ENCODE data around the gene KATNB1. TPM values are rescaled to one million over a fixed set of nuclear protein-coding genes. Genes with fewer than 3 reads are reported as not detected.
"Not testable (repeated sequence)": the region's sequence is repeated elsewhere in the genome, so short reads cannot be mapped to it uniquely, and the experiment has no call there.

The KATNB1 gene
- total RNA-seq, 1 experiment from 2014 or later = 37.7 TPM

DNA sequence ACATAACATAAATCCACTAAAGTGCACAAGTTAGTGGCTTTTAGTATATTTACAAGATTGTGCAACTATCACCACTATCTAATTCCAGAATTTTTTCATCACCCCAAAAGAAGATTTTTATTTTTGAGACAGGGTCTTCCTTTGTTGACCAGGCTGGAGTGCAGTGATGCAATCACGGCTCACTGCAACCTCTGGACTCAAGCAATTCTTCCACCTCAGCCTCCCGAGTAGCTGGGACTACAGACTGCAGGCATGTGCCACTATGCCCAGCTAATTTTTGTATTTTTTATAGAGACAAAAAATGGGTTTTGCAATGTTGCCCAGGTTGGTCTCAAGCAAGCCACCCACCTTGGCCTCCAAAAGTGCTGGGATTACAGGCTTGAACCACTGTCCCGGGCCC, 25.9 kb upstream of the KATNB1 start:
- Histone ChIP-seq H3K9ac (ENCODE audit: low read length) (no peak overlapping the region), H4K20me1 (ENCODE audit: low read length) (no peaks in the 10 kb centered on the region), H3K4me1 (ENCODE audit: insufficient read depth, low read length) (no peaks in the 10 kb centered on the region), H3K27ac (ENCODE audit: low read length) (no peak overlapping the region), H2AFZ (ENCODE audit: low read length) (no peak overlapping the region), H3K4me2 (ENCODE audit: low read length) (no peak overlapping the region), H3K4me3 (ENCODE audit: low read length) (no peak overlapping the region), H3F3A (ENCODE audit: low read length, unreplicated experiment) (no peaks in the 10 kb centered on the region), H3K9me3 (ENCODE audit: low read length) (no peaks in the 10 kb centered on the region), H3K79me2 (ENCODE audit: low read length) (no peaks in the 10 kb centered on the region), H3K27me3 (ENCODE audit: low read length) (peaks cover 23% of the 10 kb centered on the region; the same call in 1 of the 2 replicates), H3K36me3 (ENCODE audit: low read depth, low read length) (no peaks in the 10 kb centered on the region), H3K9me2 (replicated peaks; ENCODE audit: low read length) (no peaks in the 10 kb centered on the region)
- no peak for TF ChIP-seq EZH2phosphoT487 (IDR thresholded peaks at IDR 0.05; ENCODE audit: borderline replicate concordance, low read length)
- TF ChIP-seq, protein P1, sequence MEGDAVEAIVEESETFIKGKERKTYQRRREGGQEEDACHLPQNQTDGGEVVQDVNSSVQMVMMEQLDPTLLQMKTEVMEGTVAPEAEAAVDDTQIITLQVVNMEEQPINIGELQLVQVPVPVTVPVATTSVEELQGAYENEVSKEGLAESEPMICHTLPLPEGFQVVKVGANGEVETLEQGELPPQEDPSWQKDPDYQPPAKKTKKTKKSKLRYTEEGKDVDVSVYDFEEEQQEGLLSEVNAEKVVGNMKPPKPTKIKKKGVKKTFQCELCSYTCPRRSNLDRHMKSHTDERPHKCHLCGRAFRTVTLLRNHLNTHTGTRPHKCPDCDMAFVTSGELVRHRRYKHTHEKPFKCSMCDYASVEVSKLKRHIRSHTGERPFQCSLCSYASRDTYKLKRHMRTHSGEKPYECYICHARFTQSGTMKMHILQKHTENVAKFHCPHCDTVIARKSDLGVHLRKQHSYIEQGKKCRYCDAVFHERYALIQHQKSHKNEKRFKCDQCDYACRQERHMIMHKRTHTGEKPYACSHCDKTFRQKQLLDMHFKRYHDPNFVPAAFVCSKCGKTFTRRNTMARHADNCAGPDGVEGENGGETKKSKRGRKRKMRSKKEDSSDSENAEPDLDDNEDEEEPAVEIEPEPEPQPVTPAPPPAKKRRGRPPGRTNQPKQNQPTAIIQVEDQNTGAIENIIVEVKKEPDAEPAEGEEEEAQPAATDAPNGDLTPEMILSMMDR (conservative IDR thresholded peaks at IDR 0.05; ENCODE audit: low read depth, low read length) = no peak
- TF ChIP-seq EZH2 (IDR thresholded peaks at IDR 0.05; ENCODE audit: low read length, unreplicated experiment) = no peak
- DNase-seq = no peak
- POLR2A ChIA-PET (ENCODE audit: unreplicated experiment) = no interaction called here
- intact Hi-C loops (cut with micrococcal nuclease) = no loop called here
- no TSS peak for BruUV-seq (replicated peaks)
- ATAC-seq = no peak
- CTCF ChIA-PET = no interaction called here

DNA sequence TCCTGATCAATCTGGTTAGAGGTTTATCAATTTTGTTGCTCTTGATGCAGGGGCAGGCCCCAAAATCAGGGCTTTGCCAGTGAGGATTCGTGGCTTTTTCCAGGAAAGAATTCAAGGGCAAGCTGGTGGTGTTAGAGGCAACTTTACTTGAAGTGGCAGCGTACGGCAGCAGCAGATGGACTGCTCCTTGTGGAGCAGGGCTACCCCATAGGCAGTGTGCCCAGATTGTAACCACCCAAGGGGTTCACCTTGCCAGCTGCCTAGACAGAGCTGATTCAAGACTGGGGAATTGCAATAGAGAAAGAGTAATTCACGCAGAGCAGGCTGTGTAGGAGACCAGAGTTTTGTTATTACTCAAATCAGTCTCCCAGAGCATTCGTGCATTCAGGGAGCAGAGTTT, 24.2 kb upstream of the KATNB1 start:
- DNase-seq = no peak
- no TSS peak for BruUV-seq (replicated peaks)
- Histone ChIP-seq H3F3A (ENCODE audit: low read length, unreplicated experiment) (no peaks in the 10 kb centered on the region), H3K36me3 (ENCODE audit: low read depth, low read length) (no peaks in the 10 kb centered on the region), H3K9ac (ENCODE audit: low read length) (no peak overlapping the region), H2AFZ (ENCODE audit: low read length) (no peak overlapping the region), H3K27me3 (ENCODE audit: low read length) (peaks cover 23% of the 10 kb centered on the region; the same call in 1 of the 2 replicates), H3K4me2 (ENCODE audit: low read length) (no peak overlapping the region), H3K9me3 (ENCODE audit: low read length) (no peaks in the 10 kb centered on the region), H3K79me2 (ENCODE audit: low read length) (no peaks in the 10 kb centered on the region), H3K4me1 (ENCODE audit: insufficient read depth, low read length) (no peaks in the 10 kb centered on the region), H4K20me1 (ENCODE audit: low read length) (no peaks in the 10 kb centered on the region), H3K27ac (ENCODE audit: low read length) (no peak overlapping the region), H3K9me2 (replicated peaks; ENCODE audit: low read length) (no peaks in the 10 kb centered on the region), H3K4me3 (ENCODE audit: low read length) (no peak overlapping the region)
- no peak for ATAC-seq
- ChIA-PET CTCF (no interaction called here), POLR2A (ENCODE audit: unreplicated experiment) (no interaction called here)
- TF ChIP-seq EZH2 (IDR thresholded peaks at IDR 0.05; ENCODE audit: low read length, unreplicated experiment) = no peak
- no peak for TF ChIP-seq EZH2phosphoT487 (IDR thresholded peaks at IDR 0.05; ENCODE audit: borderline replicate concordance, low read length)
- TF ChIP-seq, protein P1 (conservative IDR thresholded peaks at IDR 0.05; ENCODE audit: low read depth, low read length) = no peak
- intact Hi-C loops (cut with micrococcal nuclease) = no loop called here

DNA sequence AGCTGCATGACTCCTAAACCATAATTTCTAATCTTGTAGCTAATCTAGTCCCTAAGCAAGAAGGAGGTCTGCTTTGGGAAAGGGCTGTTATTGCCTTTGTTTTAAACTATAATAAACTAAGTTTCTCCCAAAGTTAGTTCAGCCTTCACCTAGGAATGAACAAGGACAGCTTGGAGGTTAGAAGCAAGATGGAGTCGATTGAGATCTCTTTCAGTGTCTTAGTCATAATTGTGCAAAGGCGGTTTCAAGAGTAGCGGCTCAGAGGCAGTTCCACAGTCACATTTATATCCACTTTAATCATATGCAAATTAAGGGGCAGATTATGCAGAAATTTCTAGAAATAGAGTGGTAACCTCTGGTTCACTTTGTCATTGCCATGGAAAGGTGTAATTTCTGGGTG, 23.6 kb upstream of the KATNB1 start:
- no peaks in the 10 kb centered on the region for H3F3A ChIP-seq (ENCODE audit: low read length, unreplicated experiment)
- H2AFZ ChIP-seq (ENCODE audit: low read length) = no peak overlapping the region
- H3K9ac ChIP-seq (ENCODE audit: low read length) = no peak overlapping the region
- no peak for TF ChIP-seq EZH2 (IDR thresholded peaks at IDR 0.05; ENCODE audit: low read length, unreplicated experiment)
- TF ChIP-seq EZH2phosphoT487 (IDR thresholded peaks at IDR 0.05; ENCODE audit: borderline replicate concordance, low read length) = no peak
- TF ChIP-seq, protein P1 (conservative IDR thresholded peaks at IDR 0.05; ENCODE audit: low read depth, low read length) = no peak
- H3K4me2 ChIP-seq (ENCODE audit: low read length) = no peak overlapping the region
- BruUV-seq (replicated peaks) = no TSS peak
- H3K9me3 ChIP-seq (ENCODE audit: low read length) = no peaks in the 10 kb centered on the region
- DNase-seq (no peak), ATAC-seq (no peak)
- intact Hi-C loops (cut with micrococcal nuclease) = no loop called here
- H3K36me3 ChIP-seq (ENCODE audit: low read depth, low read length) = no peaks in the 10 kb centered on the region
- no peaks in the 10 kb centered on the region for H4K20me1 ChIP-seq (ENCODE audit: low read length)
- H3K27me3 ChIP-seq (ENCODE audit: low read length) = peaks cover 23% of the 10 kb centered on the region; the same call in 1 of the 2 replicates
- no peaks in the 10 kb centered on the region for H3K4me1 ChIP-seq (ENCODE audit: insufficient read depth, low read length)
- CTCF ChIA-PET = no interaction called here
- no peaks in the 10 kb centered on the region for H3K9me2 ChIP-seq (replicated peaks; ENCODE audit: low read length)
- POLR2A ChIA-PET (ENCODE audit: unreplicated experiment) = no interaction called here
- H3K4me3 ChIP-seq (ENCODE audit: low read length) = no peak overlapping the region
- no peaks in the 10 kb centered on the region for H3K79me2 ChIP-seq (ENCODE audit: low read length)
- H3K27ac ChIP-seq (ENCODE audit: low read length) = no peak overlapping the region

DNA sequence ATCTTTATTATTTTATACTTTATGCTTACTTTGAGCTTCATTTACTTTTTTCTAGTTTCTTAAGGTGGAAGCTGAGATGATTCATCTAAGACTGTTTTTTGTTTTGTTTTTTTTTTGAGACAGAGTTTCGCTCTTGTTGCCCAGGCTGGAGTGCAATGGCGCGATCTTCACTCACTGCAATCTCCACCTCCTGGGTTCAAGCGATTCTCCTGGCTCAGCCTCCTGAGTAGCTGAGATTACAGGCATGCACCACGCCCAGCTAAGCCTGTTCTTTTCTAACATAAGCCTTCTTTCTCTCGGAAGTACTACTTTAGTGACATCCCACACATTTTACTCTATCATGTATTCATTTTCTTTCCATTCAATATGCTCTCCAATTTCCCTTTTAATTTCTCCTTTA, 23.0 kb upstream of the KATNB1 start:
- CTCF ChIA-PET; intact Hi-C loops (cut with micrococcal nuclease); POLR2A ChIA-PET (ENCODE audit: unreplicated experiment): not testable (repeated sequence)

More for the DNA sequence above, 23.0 kb upstream of the KATNB1 start:
- H3K79me2 ChIP-seq (ENCODE audit: low read length); H3K27ac ChIP-seq (ENCODE audit: low read length); H3K4me1 ChIP-seq (ENCODE audit: insufficient read depth, low read length); H2AFZ ChIP-seq (ENCODE audit: low read length); H3F3A ChIP-seq (ENCODE audit: low read length, unreplicated experiment); H3K9me2 ChIP-seq (replicated peaks; ENCODE audit: low read length); DNase-seq; H3K4me2 ChIP-seq (ENCODE audit: low read length); H4K20me1 ChIP-seq (ENCODE audit: low read length); H3K9ac ChIP-seq (ENCODE audit: low read length); H3K9me3 ChIP-seq (ENCODE audit: low read length); ATAC-seq; H3K36me3 ChIP-seq (ENCODE audit: low read depth, low read length); H3K4me3 ChIP-seq (ENCODE audit: low read length); BruUV-seq (replicated peaks): not testable (repeated sequence)
- peaks cover 23% of the 10 kb centered on the region; the same call in 1 of the 2 replicates for H3K27me3 ChIP-seq (ENCODE audit: low read length)
